ENCODE data around the gene AFF3.
A peak's percentile ranks its signal among the peaks of the same experiment; 100 is the strongest.

Gene AFF3

DNA sequence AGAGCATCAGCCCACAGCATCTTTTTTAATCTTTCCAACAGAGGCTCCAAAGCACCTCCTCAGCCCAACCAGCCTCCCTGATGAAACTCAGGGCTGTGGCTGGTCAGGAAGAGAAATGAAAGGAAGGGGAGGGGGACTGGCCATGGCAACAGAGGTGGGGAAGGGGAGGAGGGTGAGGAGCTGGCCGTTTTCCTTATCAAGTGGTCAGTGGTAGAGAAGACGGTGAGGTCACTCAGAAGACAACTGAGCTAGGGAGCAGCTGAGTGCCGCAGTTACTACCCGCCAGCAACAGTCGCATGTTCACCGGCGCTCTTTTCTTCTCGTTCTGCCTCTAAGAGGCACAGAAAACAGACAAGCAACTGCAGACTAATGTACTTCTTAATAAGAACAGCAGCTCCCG, 97.4 kb downstream of the AFF3 start:
- H3K4me1 Mint-ChIP-seq = peaks cover 68% of the 10 kb centered on the region
- H3K27ac Mint-ChIP-seq = peak overlapping the region; percentile 83
- H3K27me3 Mint-ChIP-seq (ENCODE audit: low read depth, poor library complexity) = no peaks in the 10 kb centered on the region
- TF ChIP-seq CTCF (IDR thresholded peaks at IDR 0.05) = no peak
- no peak for DNase-seq
- H3K9me3 Mint-ChIP-seq = no peaks in the 10 kb centered on the region
- no peak overlapping the region for H3K4me3 Mint-ChIP-seq
- H3K36me3 Mint-ChIP-seq (ENCODE audit: low read depth) = peaks cover 49% of the 10 kb centered on the region

GRCh38 chr2:100043891-100044255, 98.5 kb downstream of the AFF3 start:
- TF ChIP-seq CTCF (IDR thresholded peaks at IDR 0.05) = no peak
- Mint-ChIP-seq H3K27ac (peak overlapping the region; percentile 63), H3K36me3 (ENCODE audit: low read depth) (peaks cover 47% of the 10 kb centered on the region), H3K27me3 (ENCODE audit: low read depth, poor library complexity) (no peaks in the 10 kb centered on the region), H3K4me3 (peak overlapping the region; percentile 5), H3K4me1 (peaks cover 68% of the 10 kb centered on the region), H3K9me3 (no peaks in the 10 kb centered on the region)
- DNase-seq = no peak

DNA sequence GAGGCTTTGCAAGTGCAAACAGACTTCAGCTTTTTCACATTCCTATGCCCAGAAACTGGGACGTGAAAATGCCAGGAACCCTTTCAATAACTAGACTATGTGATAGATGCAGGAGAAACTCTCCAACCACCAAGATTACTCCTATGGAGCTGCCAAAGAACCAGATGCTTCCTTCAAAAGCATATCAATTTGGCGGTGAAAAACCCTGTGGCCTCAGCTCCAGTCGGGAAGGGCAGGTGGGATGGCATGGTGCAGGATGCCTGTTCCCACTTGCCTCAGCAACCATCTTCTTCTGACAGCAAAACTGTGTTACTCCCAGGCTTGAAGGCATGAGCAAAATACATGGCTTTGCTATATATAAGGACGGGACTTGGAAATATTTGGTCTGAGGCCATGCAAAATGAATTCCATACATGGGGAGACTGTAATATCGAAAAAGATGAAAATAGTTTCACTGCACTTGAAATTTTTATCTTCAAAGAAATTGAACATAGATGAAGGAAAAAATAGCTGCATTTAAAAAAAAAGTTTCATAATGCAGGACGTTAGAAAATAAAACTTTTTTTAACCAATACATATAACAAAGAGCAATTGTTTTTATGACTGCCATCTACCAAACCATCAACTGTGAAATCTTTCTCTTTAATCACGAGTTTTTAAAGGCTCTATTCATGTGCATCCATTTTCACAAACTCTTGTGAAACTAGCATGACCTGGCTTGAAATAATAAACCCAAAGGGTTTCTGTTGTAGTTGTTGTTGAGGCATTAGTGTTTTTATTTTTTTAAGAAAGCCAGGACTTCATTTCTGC, 99.1 kb downstream of the AFF3 start:
- Mint-ChIP-seq H3K36me3 (ENCODE audit: low read depth) (peaks cover 44% of the 10 kb centered on the region), H3K9me3 (no peaks in the 10 kb centered on the region), H3K4me1 (peaks cover 68% of the 10 kb centered on the region), H3K27ac (no peak overlapping the region), H3K4me3 (no peak overlapping the region), H3K27me3 (ENCODE audit: low read depth, poor library complexity) (no peaks in the 10 kb centered on the region)
- no peak for TF ChIP-seq CTCF (IDR thresholded peaks at IDR 0.05)
- no peak for DNase-seq

- DNase-seq = no peak
- no peak overlapping the region for H3K4me3 Mint-ChIP-seq
- no peak overlapping the region for H3K27ac Mint-ChIP-seq
- peaks cover 62% of the 10 kb centered on the region for H3K4me1 Mint-ChIP-seq
- peaks cover 38% of the 10 kb centered on the region for H3K36me3 Mint-ChIP-seq (ENCODE audit: low read depth)
- TF ChIP-seq CTCF (IDR thresholded peaks at IDR 0.05) = no peak
- no peaks in the 10 kb centered on the region for H3K27me3 Mint-ChIP-seq (ENCODE audit: low read depth, poor library complexity)
- no peaks in the 10 kb centered on the region for H3K9me3 Mint-ChIP-seq
Observed at GRCh38 chr2:100042562-100042961, 99.8 kb downstream of the AFF3 start.

DNA sequence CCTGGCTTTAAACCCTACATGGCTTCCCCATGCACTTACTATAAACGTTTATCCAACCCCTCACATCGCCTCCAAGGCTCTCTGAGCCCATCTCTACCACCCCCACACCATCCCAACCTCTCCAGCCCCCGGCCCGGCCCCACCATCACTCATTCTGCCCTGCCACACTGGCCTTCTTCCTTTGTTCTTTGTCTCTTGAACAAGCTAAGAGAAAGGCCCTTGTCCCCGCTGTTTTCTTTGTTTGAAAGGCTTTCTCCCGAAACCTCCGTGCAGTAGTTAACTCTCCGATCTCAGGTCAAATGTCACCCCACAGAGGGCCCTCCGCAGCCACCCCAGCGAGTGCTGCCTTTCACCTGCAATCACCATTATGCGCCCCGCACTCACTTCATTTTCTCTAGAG, 100.4 kb downstream of the AFF3 start:
- no peaks in the 10 kb centered on the region for H3K9me3 Mint-ChIP-seq
- H3K4me1 Mint-ChIP-seq = peaks cover 62% of the 10 kb centered on the region
- H3K27me3 Mint-ChIP-seq (ENCODE audit: low read depth, poor library complexity) = no peaks in the 10 kb centered on the region
- H3K36me3 Mint-ChIP-seq (ENCODE audit: low read depth) = peaks cover 32% of the 10 kb centered on the region
- H3K27ac Mint-ChIP-seq = peak overlapping the region; percentile 69
- peak; percentile 28 for DNase-seq
- TF ChIP-seq CTCF (IDR thresholded peaks at IDR 0.05) = no peak
- peak overlapping the region; percentile 56 for H3K4me3 Mint-ChIP-seq

GRCh38 chr2:100041385-100041784, 101.0 kb downstream of the AFF3 start:
- no peak overlapping the region for H3K27ac Mint-ChIP-seq
- no peaks in the 10 kb centered on the region for H3K27me3 Mint-ChIP-seq (ENCODE audit: low read depth, poor library complexity)
- DNase-seq = no peak
- H3K36me3 Mint-ChIP-seq (ENCODE audit: low read depth) = peaks cover 26% of the 10 kb centered on the region
- no peaks in the 10 kb centered on the region for H3K9me3 Mint-ChIP-seq
- H3K4me3 Mint-ChIP-seq = no peak overlapping the region
- H3K4me1 Mint-ChIP-seq = peaks cover 61% of the 10 kb centered on the region
- TF ChIP-seq CTCF (IDR thresholded peaks at IDR 0.05) = no peak
